DOHH2 (cell line): ENCODE results near the gene MAP3K4.

ENCODE experiments used
- H3F3A ChIP-seq: fragments of 200-600 bp; sonication (generic), shearing (Covaris generic); 2 replicates; pipeline ENCODE4 v1.6.0; 2016; ENCODE audit warnings: antibody characterized with exemption, mild to moderate bottlenecking; ENCODE audit not compliant: control insufficient read depth, insufficient read depth
- H3K27ac ChIP-seq: fragments of 200-600 bp; sonication (generic); 2 replicates; pipeline ENCODE4 v1.5.1; 2014; ENCODE audit warnings: low read depth, mild to moderate bottlenecking, low read length, moderate library complexity
- H3K27me3 ChIP-seq: fragments of 200-600 bp; sonication (generic); 2 replicates; pipeline ENCODE4 v1.6.1; 2014; ENCODE audit warnings: mild to moderate bottlenecking, low read length, mixed read lengths; ENCODE audit not compliant: control insufficient read depth
- H3K36me3 ChIP-seq: fragments of 200-600 bp; sonication (generic); 2 replicates; pipeline ENCODE4 v1.6.1; 2014; ENCODE audit warnings: mild to moderate bottlenecking, low read length, moderate library complexity, mixed read lengths; ENCODE audit not compliant: control insufficient read depth
- H3K4me1 ChIP-seq: fragments of 200-600 bp; sonication (generic); 2 replicates; pipeline ENCODE4 v1.6.1; 2014; ENCODE audit warnings: mild to moderate bottlenecking, low read length, mixed read lengths; ENCODE audit not compliant: control insufficient read depth
- H3K4me2 ChIP-seq: fragments of 200-600 bp; sonication (generic); 2 replicates; pipeline ENCODE4 v1.6.0; 2014; ENCODE audit warnings: mild to moderate bottlenecking, low read length, moderate library complexity
- H3K4me3 ChIP-seq: fragments of 200-600 bp; sonication (generic); 2 replicates; pipeline ENCODE4 v1.5.1; 2014; ENCODE audit warnings: mild to moderate bottlenecking, low read length, mixed read lengths
- H3K79me2 ChIP-seq: fragments of 200-600 bp; sonication (generic); 2 replicates; pipeline ENCODE4 v1.6.1; 2014; ENCODE audit warnings: mild to moderate bottlenecking, low read length, mixed read lengths; ENCODE audit not compliant: control insufficient read depth
- H3K9me2 ChIP-seq: fragments of 200-600 bp; sonication (generic); replicated peaks from 2 replicates; pipeline ENCODE4 v1.6.1; 2014; ENCODE audit warnings: mild to moderate bottlenecking, low read length, mixed read lengths; ENCODE audit not compliant: control insufficient read depth
- H3K9me3 ChIP-seq: fragments of 200-600 bp; sonication (generic); 2 replicates; pipeline ENCODE4 v1.6.1; 2014; ENCODE audit warnings: antibody characterized with exemption, low read length, mixed read lengths; ENCODE audit not compliant: control insufficient read depth, insufficient read depth
- H4K20me1 ChIP-seq: fragments of 200-600 bp; sonication (generic); 2 replicates; pipeline ENCODE4 v1.6.0; 2014; ENCODE audit warnings: low read depth, mild to moderate bottlenecking, antibody characterized with exemption, low read length, moderate library complexity; ENCODE audit not compliant: control insufficient read depth, insufficient read depth
- CTCF ChIP-seq: fragments of 200-600 bp; sonication (generic); IDR thresholded peaks from one replicate; pipeline ENCODE4 v1.5.1; 2014; ENCODE audit warnings: antibody characterized with exemption, mild to moderate bottlenecking, low read depth, low read length; ENCODE audit not compliant: poor library complexity, severe bottlenecking
- EZH2phosphoT487 ChIP-seq: fragments of 200-600 bp; sonication (generic); IDR thresholded peaks from 2 replicates; pipeline ENCODE4 v1.6.1; 2017; ENCODE audit warnings: borderline replicate concordance, mild to moderate bottlenecking, antibody characterized with exemption, low read length, moderate library complexity, mixed read lengths

MAP3K4 gene

GRCh38 chr6:160991406-160992060 is at the start of gene MAP3K4:
Gene MAP3K4 (plus strand): TSS chr6:160991769. CDS start chr6:160991932, 163 bp downstream.
- Histone ChIP-seq H3K27ac (peak within 1 kb of the TSS; percentile 73), H3K9me2 (no peaks in the 10 kb centered on the region), H3K4me1 (peaks cover 28% of the 10 kb centered on the region), H4K20me1 (peaks cover 10% of the 10 kb centered on the region), H3K4me3 (peak within 1 kb of the TSS; percentile 87), H3K9me3 (no peaks in the 10 kb centered on the region), H3K4me2 (peak within 1 kb of the TSS; percentile 85), H3K36me3 (peaks cover 14% of the 10 kb centered on the region), H3K79me2 (peaks cover 45% of the 10 kb centered on the region), H3F3A (peaks cover 13% of the 10 kb centered on the region), H3K27me3 (no peaks in the 10 kb centered on the region)
- TF ChIP-seq EZH2phosphoT487: no peak
- TF ChIP-seq CTCF: peak; percentile 7

GRCh38 chr6:160943997-160944396 is 47.6 kb upstream of the MAP3K4 start:
- no peak overlapping the region for H3K4me3 ChIP-seq
- no peaks in the 10 kb centered on the region for H3K36me3 ChIP-seq
- no peaks in the 10 kb centered on the region for H3K27me3 ChIP-seq
- H3K9me3 ChIP-seq: no peaks in the 10 kb centered on the region
- no peak overlapping the region for H3K4me2 ChIP-seq
- no peaks in the 10 kb centered on the region for H4K20me1 ChIP-seq
- no peaks in the 10 kb centered on the region for H3K9me2 ChIP-seq
- no peak for TF ChIP-seq EZH2phosphoT487
- TF ChIP-seq CTCF: no peak
- H3K4me1 ChIP-seq: no peaks in the 10 kb centered on the region
- H3K27ac ChIP-seq: no peak overlapping the region
- H3K79me2 ChIP-seq: no peaks in the 10 kb centered on the region
- no peaks in the 10 kb centered on the region for H3F3A ChIP-seq

GRCh38 chr6:160945516-160946177 is 45.9 kb upstream of the MAP3K4 start:
- H3F3A ChIP-seq: no peaks in the 10 kb centered on the region
- TF ChIP-seq CTCF (no peak), EZH2phosphoT487 (no peak)

More at GRCh38 chr6:160945516-160946177, 45.9 kb upstream of the MAP3K4 start:
- H3K79me2 ChIP-seq: no peaks in the 10 kb centered on the region
- H3K27ac ChIP-seq: no peak overlapping the region
- no peaks in the 10 kb centered on the region for H3K9me2 ChIP-seq
- no peaks in the 10 kb centered on the region for H4K20me1 ChIP-seq
- no peak overlapping the region for H3K4me3 ChIP-seq
- no peaks in the 10 kb centered on the region for H3K9me3 ChIP-seq
- H3K4me2 ChIP-seq: no peak overlapping the region
- no peaks in the 10 kb centered on the region for H3K36me3 ChIP-seq
- no peaks in the 10 kb centered on the region for H3K4me1 ChIP-seq
- H3K27me3 ChIP-seq: 0 out of 2 replicates have a peak, but pooled peaks cover 6% of the 10 kb centered on the region
